Activated T-helper 2 cell treated with anti-CD3 and anti-CD28 coated beads, Interferon-gamma antibody, Interleukin-2, Interleukin-4, amounts not matched to agents 10 μg/mL and 5 μg/mL and 100 μg/mL, durations not matched to agents 14 hours and 24 hours and 36 hours (primary cell): ENCODE data around the gene CSRNP3. TPM values are rescaled to one million over a fixed set of nuclear protein-coding genes. Genes with fewer than 3 reads are reported as not detected.
"Not testable (repeated sequence)": the region's sequence is repeated elsewhere in the genome, so short reads cannot be mapped to it uniquely, and the experiment has no call there.

Experiments used
- DNase-seq: peaks from one replicate; pipeline ENCODE4 v3.0.0; 2021; ENCODE audit warnings: low spot score
- H3K27ac Mint-ChIP-seq: one replicate; pipeline ENCODE4 v1.8.0; 2021; ENCODE audit warnings: mixed read lengths
- H3K27me3 Mint-ChIP-seq: one replicate; pipeline ENCODE4 v1.8.0; 2021; ENCODE audit warnings: low read depth, mixed read lengths
- H3K36me3 Mint-ChIP-seq: one replicate; pipeline ENCODE4 v1.8.0; 2021; ENCODE audit warnings: low read depth, mixed read lengths
- H3K4me1 Mint-ChIP-seq: one replicate; pipeline ENCODE4 v1.8.0; 2021; ENCODE audit warnings: low read depth, mixed read lengths
- H3K4me3 Mint-ChIP-seq: one replicate; pipeline ENCODE4 v1.8.0; 2021; ENCODE audit warnings: low read depth, mild to moderate bottlenecking, moderate library complexity, mixed read lengths
- H3K9me3 Mint-ChIP-seq: one replicate; pipeline ENCODE4 v1.8.0; 2021; ENCODE audit warnings: mixed read lengths
- intact Hi-C: fragments of 100-400 bp; cut with micrococcal nuclease; formaldehyde crosslinking; loops from one replicate; pipeline ENCODE4 v1.15.1; 2023
- total RNA-seq: library from RNA; stranded (reverse); gene quantifications from 2 replicates; pipeline ENCODE4 v1.2.3, GENCODE V29; 2022

Gene CSRNP3
- total RNA-seq, 1 donor from 2014 or later = not detected

GRCh38 chr2:165586019-165586418 is 116.5 kb downstream of the CSRNP3 start:
- no peak overlapping the region for H3K27ac Mint-ChIP-seq
- H3K4me3 Mint-ChIP-seq = no peak overlapping the region
- H3K27me3 Mint-ChIP-seq = no peaks in the 10 kb centered on the region
- H3K9me3 Mint-ChIP-seq = no peaks in the 10 kb centered on the region
- no peaks in the 10 kb centered on the region for H3K4me1 Mint-ChIP-seq
- DNase-seq = no peak
- H3K36me3 Mint-ChIP-seq = no peaks in the 10 kb centered on the region
- intact Hi-C loops = no loop called here

- DNase-seq = no peak
- no peak overlapping the region for H3K27ac Mint-ChIP-seq
- H3K36me3 Mint-ChIP-seq = no peaks in the 10 kb centered on the region
- no peaks in the 10 kb centered on the region for H3K27me3 Mint-ChIP-seq
- no peaks in the 10 kb centered on the region for H3K9me3 Mint-ChIP-seq
- no peak overlapping the region for H3K4me3 Mint-ChIP-seq
- H3K4me1 Mint-ChIP-seq = no peaks in the 10 kb centered on the region
- intact Hi-C loops = no loop called here
Measured at GRCh38 chr2:165587335-165587938, 117.9 kb downstream of the CSRNP3 start.

GRCh38 chr2:165590999-165591398 is 121.5 kb downstream of the CSRNP3 start:
- H3K9me3 Mint-ChIP-seq, H3K27me3 Mint-ChIP-seq, H3K27ac Mint-ChIP-seq, H3K4me3 Mint-ChIP-seq, H3K4me1 Mint-ChIP-seq, intact Hi-C loops, DNase-seq, H3K36me3 Mint-ChIP-seq: not testable (repeated sequence)

DNA sequence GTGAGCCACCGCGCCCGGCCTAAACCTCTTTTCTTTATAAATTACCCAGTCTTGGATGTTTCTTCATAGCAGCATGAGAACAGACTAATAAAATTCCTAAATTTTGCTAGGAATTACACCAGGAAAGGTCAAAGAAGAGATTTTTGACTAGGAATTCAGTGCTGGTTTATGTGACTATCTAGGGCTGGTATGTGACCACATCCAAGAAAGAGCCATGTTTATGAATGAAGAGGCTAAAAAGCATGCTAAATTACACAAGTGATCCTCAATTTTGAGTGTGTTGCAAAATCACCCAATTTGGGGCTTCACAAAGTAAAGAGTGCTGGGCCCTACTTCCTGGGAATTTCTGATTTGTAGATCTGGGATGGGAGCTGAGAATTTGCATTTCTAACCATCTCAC is 123.6 kb downstream of the CSRNP3 start:
- H3K27me3 Mint-ChIP-seq = no peaks in the 10 kb centered on the region
- no peak for DNase-seq
- no peaks in the 10 kb centered on the region for H3K9me3 Mint-ChIP-seq
- no peak overlapping the region for H3K27ac Mint-ChIP-seq
- H3K36me3 Mint-ChIP-seq = no peaks in the 10 kb centered on the region
- intact Hi-C loops = no loop called here
- H3K4me3 Mint-ChIP-seq = no peak overlapping the region
- no peaks in the 10 kb centered on the region for H3K4me1 Mint-ChIP-seq

DNA sequence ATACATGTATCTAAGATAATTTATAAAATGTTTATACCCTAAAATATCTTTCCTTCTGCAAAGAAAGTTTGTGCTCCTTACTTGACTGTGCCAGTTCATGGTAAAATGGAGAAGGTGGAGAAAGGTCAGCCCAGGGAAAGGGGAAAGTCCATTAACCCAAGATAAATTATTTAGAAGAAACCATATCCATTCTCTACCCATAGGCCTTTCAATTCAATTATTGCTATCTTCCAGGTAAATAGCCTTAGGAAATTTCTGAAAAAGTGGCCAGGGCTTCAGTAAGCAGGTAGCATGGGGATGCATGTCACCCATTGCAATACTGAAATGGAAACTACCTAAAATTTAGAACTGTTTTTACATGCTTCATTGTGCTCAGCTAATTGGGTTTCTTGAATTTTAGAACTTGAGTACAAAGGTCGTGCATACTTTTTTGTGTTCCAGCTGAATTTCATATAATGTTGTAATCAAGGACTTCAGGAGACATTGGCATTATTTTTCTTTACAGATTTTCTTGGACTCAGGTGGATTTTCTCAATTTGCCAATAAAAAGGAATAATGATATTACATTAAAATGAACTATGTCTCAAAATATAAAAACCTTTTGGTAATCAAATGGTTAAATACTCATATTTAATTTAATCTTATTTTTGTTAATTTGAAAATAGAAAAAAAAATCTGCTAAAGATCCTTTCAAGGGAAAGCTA is 124.9 kb downstream of the CSRNP3 start:
- intact Hi-C loops = no loop called here
- H3K4me3 Mint-ChIP-seq = no peak overlapping the region
- no peaks in the 10 kb centered on the region for H3K27me3 Mint-ChIP-seq
- DNase-seq = no peak
- no peaks in the 10 kb centered on the region for H3K9me3 Mint-ChIP-seq
- no peak overlapping the region for H3K27ac Mint-ChIP-seq
- H3K36me3 Mint-ChIP-seq = no peaks in the 10 kb centered on the region
- no peaks in the 10 kb centered on the region for H3K4me1 Mint-ChIP-seq

DNA sequence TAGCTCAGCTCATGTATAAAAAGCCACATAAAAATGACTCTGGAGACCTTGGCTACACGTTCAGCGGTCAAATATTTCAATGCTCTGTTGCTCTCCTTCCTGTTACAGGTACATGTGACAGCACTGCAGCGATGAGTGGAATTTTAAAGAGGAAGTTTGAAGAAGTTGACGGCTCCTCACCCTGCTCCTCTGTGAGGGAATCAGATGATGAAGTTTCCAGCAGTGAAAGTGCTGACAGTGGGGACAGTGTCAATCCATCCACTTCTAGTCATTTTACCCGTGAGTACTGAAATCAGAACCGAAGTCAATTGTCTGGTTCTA is 125.4 kb downstream of the CSRNP3 start:
- no peaks in the 10 kb centered on the region for H3K27me3 Mint-ChIP-seq
- DNase-seq = no peak
- no peaks in the 10 kb centered on the region for H3K36me3 Mint-ChIP-seq
- no peaks in the 10 kb centered on the region for H3K9me3 Mint-ChIP-seq
- H3K4me3 Mint-ChIP-seq = no peak overlapping the region
- H3K27ac Mint-ChIP-seq = no peak overlapping the region
- H3K4me1 Mint-ChIP-seq = no peaks in the 10 kb centered on the region
- intact Hi-C loops = no loop called here

GRCh38 chr2:165596788-165597187 is 127.3 kb downstream of the CSRNP3 start:
- Mint-ChIP-seq H3K36me3 (no peaks in the 10 kb centered on the region), H3K27ac (no peak overlapping the region), H3K9me3 (no peaks in the 10 kb centered on the region), H3K4me1 (no peaks in the 10 kb centered on the region), H3K27me3 (no peaks in the 10 kb centered on the region), H3K4me3 (no peak overlapping the region)
- intact Hi-C loops = no loop called here
- DNase-seq = no peak

GRCh38 chr2:165601065-165601830 is 131.8 kb downstream of the CSRNP3 start:
- Mint-ChIP-seq H3K27ac (no peak overlapping the region), H3K4me1 (no peaks in the 10 kb centered on the region), H3K27me3 (peaks cover 3% of the 10 kb centered on the region), H3K36me3 (no peaks in the 10 kb centered on the region), H3K4me3 (no peak overlapping the region), H3K9me3 (no peaks in the 10 kb centered on the region)
- intact Hi-C loops = no loop called here
- no peak for DNase-seq

- no peak for DNase-seq
- H3K36me3 Mint-ChIP-seq = no peaks in the 10 kb centered on the region
- H3K27me3 Mint-ChIP-seq = peaks cover 3% of the 10 kb centered on the region
- H3K9me3 Mint-ChIP-seq = no peaks in the 10 kb centered on the region
- no peak overlapping the region for H3K4me3 Mint-ChIP-seq
- H3K4me1 Mint-ChIP-seq = no peaks in the 10 kb centered on the region
- intact Hi-C loops = no loop called here
- H3K27ac Mint-ChIP-seq = no peak overlapping the region
Measured at GRCh38 chr2:165601928-165602521, 132.5 kb downstream of the CSRNP3 start.

GRCh38 chr2:165609672-165610071 is 140.2 kb downstream of the CSRNP3 start:
- Mint-ChIP-seq H3K36me3 (no peaks in the 10 kb centered on the region), H3K27me3 (no peaks in the 10 kb centered on the region)
- intact Hi-C loops = no loop called here

DNA sequence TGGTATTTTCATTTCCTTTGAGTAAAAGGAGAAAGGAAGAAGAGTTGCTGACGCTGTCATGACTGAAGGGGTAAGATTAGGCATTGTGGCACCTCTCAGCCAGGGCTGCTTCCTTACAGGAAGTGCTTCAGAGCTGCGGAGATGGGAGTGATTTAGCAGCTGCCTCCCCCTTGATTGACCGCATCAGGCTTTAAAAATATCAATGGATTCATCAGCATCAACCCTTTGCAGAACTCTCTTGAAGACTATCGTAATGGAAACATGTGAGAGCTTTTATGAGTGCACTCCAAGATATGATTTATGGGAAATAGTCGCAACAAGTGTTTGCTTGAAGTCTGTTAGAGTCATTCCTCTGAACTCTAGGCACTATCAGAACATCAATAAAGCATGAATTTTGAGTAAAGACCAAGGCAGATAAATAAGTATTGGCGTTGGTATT is 141.1 kb downstream of the CSRNP3 start:
- Mint-ChIP-seq H3K9me3 (no peaks in the 10 kb centered on the region), H3K4me3 (no peak overlapping the region), H3K27ac (no peak overlapping the region), H3K4me1 (peaks cover 6% of the 10 kb centered on the region), H3K27me3 (no peaks in the 10 kb centered on the region), H3K36me3 (no peaks in the 10 kb centered on the region)
- intact Hi-C loops = no loop called here
- DNase-seq = no peak

More at GRCh38 chr2:165609672-165610071, 140.2 kb downstream of the CSRNP3 start:
- no peak overlapping the region for H3K27ac Mint-ChIP-seq
- peaks cover 6% of the 10 kb centered on the region for H3K4me1 Mint-ChIP-seq
- H3K4me3 Mint-ChIP-seq = no peak overlapping the region
- H3K9me3 Mint-ChIP-seq = no peaks in the 10 kb centered on the region
- no peak for DNase-seq

DNA sequence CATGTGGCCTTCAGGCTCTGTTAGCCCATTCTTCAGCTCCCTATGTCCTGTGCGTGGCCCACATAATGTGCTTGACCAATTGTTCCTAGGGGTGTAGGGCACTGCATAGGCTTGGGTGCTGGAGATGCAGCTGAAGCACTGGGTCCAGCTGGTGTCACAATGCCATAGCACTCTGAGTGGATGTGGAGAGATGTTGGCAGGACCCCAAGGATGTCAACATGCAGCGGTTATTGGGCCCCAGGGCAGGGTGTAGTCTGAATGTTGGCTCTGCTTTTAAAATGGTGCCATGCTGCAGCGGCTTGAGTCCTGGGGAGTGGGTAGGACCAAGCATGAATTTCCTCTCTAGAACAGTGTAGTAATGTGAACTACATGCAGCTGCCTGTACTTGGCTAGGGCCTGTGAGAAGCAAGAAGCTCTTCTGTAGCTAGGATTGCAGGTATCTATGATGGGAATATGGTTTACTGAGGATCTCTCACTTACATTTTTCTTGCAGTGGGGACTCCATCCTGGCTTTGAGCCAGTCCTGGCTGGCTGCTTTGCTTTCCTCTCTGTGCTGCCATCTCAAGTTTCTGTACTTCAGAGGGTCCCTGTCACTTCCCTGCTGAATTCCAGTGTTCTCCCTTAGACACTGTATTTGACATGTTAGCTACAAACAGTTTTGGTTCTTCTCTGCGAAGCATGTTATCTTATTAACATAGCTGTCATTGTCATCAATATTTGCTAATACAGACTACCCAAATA is 148.4 kb downstream of the CSRNP3 start:
- intact Hi-C loops = no loop called here
- no peak for DNase-seq
- peaks cover 2% of the 10 kb centered on the region for H3K27me3 Mint-ChIP-seq
- H3K4me3 Mint-ChIP-seq = no peak overlapping the region
- no peak overlapping the region for H3K27ac Mint-ChIP-seq
- no peaks in the 10 kb centered on the region for H3K4me1 Mint-ChIP-seq
- H3K9me3 Mint-ChIP-seq = no peaks in the 10 kb centered on the region
- no peaks in the 10 kb centered on the region for H3K36me3 Mint-ChIP-seq
